ENCODE measurements around the gene SBNO2.
"Not testable (repeated sequence)": the region's sequence is repeated elsewhere in the genome, so short reads cannot be mapped to it uniquely, and the experiment has no call there.

Gene SBNO2

GRCh38 chr19:1208830-1209229 is 34.8 kb upstream of the SBNO2 start:
- intact Hi-C loops (cut with DNase I); DNase-seq: not testable (repeated sequence)

- no peak for DNase-seq
- intact Hi-C loops (cut with DNase I), result no loop called here
Measured at GRCh38 chr19:1206864-1207450, 32.9 kb upstream of the SBNO2 start.

- intact Hi-C loops (cut with DNase I), result no loop called here
Measured at GRCh38 chr19:1206150-1206863, 32.2 kb upstream of the SBNO2 start.

GRCh38 chr19:1205114-1206099 is 31.3 kb upstream of the SBNO2 start, which contains the start of gene STK11:
Gene STK11, plus strand, starts transcription at chr19:1205778. Its CDS starts 1,136 bp downstream, at chr19:1206914.
- peak; percentile 98 to 100 (median 99) for DNase-seq
- intact Hi-C loops (cut with DNase I), result no loop called here

More at GRCh38 chr19:1206150-1206863, 32.2 kb upstream of the SBNO2 start:
- DNase-seq, result no peak

- intact Hi-C loops (cut with DNase I); DNase-seq: not testable (repeated sequence)
Measured at GRCh38 chr19:1200614-1201013, 26.5 kb upstream of the SBNO2 start.

GRCh38 chr19:1199531-1199930 is 25.5 kb upstream of the SBNO2 start:
- intact Hi-C loops (cut with DNase I), result no loop called here
- no peak for DNase-seq

- DNase-seq, result no peak
- intact Hi-C loops (cut with DNase I), result no loop called here
Measured at GRCh38 chr19:1189419-1189818, 15.4 kb upstream of the SBNO2 start.

GRCh38 chr19:1183543-1184172 is 9.6 kb upstream of the SBNO2 start:
- intact Hi-C loops (cut with DNase I), result no loop called here
- DNase-seq, result no peak

GRCh38 chr19:1182727-1183126 is 8.7 kb upstream of the SBNO2 start:
- intact Hi-C loops (cut with DNase I), result no loop called here
- DNase-seq, result no peak

- no peak for DNase-seq
- intact Hi-C loops (cut with DNase I), result no loop called here
Measured at GRCh38 chr19:1182068-1182467, 8.0 kb upstream of the SBNO2 start.

- intact Hi-C loops (cut with DNase I), result no loop called here
- no peak for DNase-seq
Measured at GRCh38 chr19:1181606-1182005, 7.5 kb upstream of the SBNO2 start.

GRCh38 chr19:1177322-1178114 is 3.5 kb upstream of the SBNO2 start:
- intact Hi-C loops (cut with DNase I), result no loop called here
- DNase-seq, result peak in 1 of 10 donors; percentile 73

- DNase-seq, result peak in 2 of 10 donors; percentile 67 to 84
- intact Hi-C loops (cut with DNase I), result loop anchor here (5.0 kb wide), 1 partner anchor 71 kb away; the partner anchor contains the start of gene GPX4
Measured at GRCh38 chr19:1173159-1173844, 766 bp downstream of the SBNO2 start.

- intact Hi-C loops (cut with DNase I), result loop anchor here (5.0 kb wide), 1 partner anchor 70 kb away; the partner anchor contains the start of gene GPX4
- peak in 6 of 10 donors; percentile 42 to 90 (median 72) for DNase-seq
Measured at GRCh38 chr19:1172353-1173158, 1.5 kb downstream of the SBNO2 start.

- DNase-seq, result peak in 2 of 10 donors; percentile 76 to 80
- intact Hi-C loops (cut with DNase I), result loop anchor here (5.0 kb wide), 1 partner anchor 70 kb away; the partner anchor contains the start of gene GPX4
Measured at GRCh38 chr19:1171755-1172352, 2.2 kb downstream of the SBNO2 start.

GRCh38 chr19:1170938-1171754 is 2.9 kb downstream of the SBNO2 start:
- intact Hi-C loops (cut with DNase I), result loop anchor here (5.0 kb wide), 1 partner anchor 69 kb away; the partner anchor contains the start of gene GPX4
- DNase-seq, result peak in 3 of 10 donors; percentile 38 to 89 (median 64)

Measured in posterior cingulate gyrus (tissue), 11 donors.